ENCODE data around the gene ADAMTS10.
"Not testable (repeated sequence)": the region's sequence is repeated elsewhere in the genome, so short reads cannot be mapped to it uniquely, and the experiment has no call there.

ADAMTS10 gene

GRCh38 chr19:8629184-8629583 is 18.7 kb upstream of the ADAMTS10 start:
- in situ Hi-C loops (cut with HindIII; ENCODE audit: low sequenced_read_pairs) = no loop called here

DNA sequence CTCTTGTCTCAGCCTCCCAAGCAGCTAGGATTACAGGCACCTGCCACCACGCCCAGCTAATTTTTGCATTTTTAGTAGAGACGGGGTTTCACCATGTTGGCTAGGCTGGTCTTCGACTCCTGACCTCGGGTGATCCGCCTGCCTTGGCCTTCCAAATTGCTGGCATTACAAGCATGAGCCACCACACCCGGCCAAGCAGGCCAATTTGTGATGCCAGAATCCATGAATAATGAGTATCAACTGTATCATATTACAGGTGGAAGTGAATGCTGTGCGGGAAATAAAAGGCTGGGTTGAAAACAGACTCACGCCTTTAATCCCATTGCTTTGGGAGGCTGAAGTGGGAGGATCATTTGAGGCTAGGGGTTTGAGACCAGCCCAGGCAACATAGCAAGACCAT is 16.3 kb upstream of the ADAMTS10 start:
- in situ Hi-C loops (cut with HindIII; ENCODE audit: low sequenced_read_pairs) = no loop called here

DNA sequence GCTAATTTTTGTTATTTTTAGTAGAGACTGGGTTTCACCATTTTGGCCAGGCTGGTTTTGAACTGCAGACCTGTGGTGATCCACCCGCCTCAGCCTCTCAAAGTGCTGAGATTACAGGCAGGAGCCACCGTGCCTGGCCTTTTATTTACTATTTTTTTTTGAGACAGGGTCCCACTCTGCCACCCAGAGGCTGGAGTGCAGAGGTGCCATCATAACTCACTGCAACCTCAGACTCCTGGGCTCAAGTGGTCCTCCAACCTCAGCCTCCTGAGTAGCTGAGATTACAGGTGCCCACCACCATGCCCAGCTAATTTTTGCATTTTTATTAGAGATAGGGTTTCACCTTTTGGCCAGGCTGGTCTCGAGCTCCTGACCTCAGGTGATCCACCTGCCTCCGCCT is 12.4 kb upstream of the ADAMTS10 start:
- in situ Hi-C loops (cut with HindIII; ENCODE audit: low sequenced_read_pairs) = not testable (repeated sequence)

- in situ Hi-C loops (cut with HindIII; ENCODE audit: low sequenced_read_pairs) = no loop called here
Observed at GRCh38 chr19:8618751-8619150, 8.2 kb upstream of the ADAMTS10 start.

- in situ Hi-C loops (cut with HindIII; ENCODE audit: low sequenced_read_pairs) = no loop called here
Observed at GRCh38 chr19:8617984-8618383, 7.5 kb upstream of the ADAMTS10 start.

GRCh38 chr19:8617325-8617724 is 6.8 kb upstream of the ADAMTS10 start:
- in situ Hi-C loops (cut with HindIII; ENCODE audit: low sequenced_read_pairs) = not testable (repeated sequence)

GRCh38 chr19:8616861-8617260 is 6.3 kb upstream of the ADAMTS10 start:
- in situ Hi-C loops (cut with HindIII; ENCODE audit: low sequenced_read_pairs) = no loop called here

- in situ Hi-C loops (cut with HindIII; ENCODE audit: low sequenced_read_pairs) = no loop called here
Observed at GRCh38 chr19:8615813-8616596, 5.5 kb upstream of the ADAMTS10 start.

- in situ Hi-C loops (cut with HindIII; ENCODE audit: low sequenced_read_pairs) = no loop called here
Observed at GRCh38 chr19:8615024-8615423, 4.5 kb upstream of the ADAMTS10 start.

GRCh38 chr19:8614455-8614854 is 3.9 kb upstream of the ADAMTS10 start:
- in situ Hi-C loops (cut with HindIII; ENCODE audit: low sequenced_read_pairs) = no loop called here

GRCh38 chr19:8612807-8613171 is 2.3 kb upstream of the ADAMTS10 start:
- in situ Hi-C loops (cut with HindIII; ENCODE audit: low sequenced_read_pairs) = no loop called here

GRCh38 chr19:8611877-8612806 is 1.6 kb upstream of the ADAMTS10 start:
- in situ Hi-C loops (cut with HindIII; ENCODE audit: low sequenced_read_pairs) = no loop called here

DNA sequence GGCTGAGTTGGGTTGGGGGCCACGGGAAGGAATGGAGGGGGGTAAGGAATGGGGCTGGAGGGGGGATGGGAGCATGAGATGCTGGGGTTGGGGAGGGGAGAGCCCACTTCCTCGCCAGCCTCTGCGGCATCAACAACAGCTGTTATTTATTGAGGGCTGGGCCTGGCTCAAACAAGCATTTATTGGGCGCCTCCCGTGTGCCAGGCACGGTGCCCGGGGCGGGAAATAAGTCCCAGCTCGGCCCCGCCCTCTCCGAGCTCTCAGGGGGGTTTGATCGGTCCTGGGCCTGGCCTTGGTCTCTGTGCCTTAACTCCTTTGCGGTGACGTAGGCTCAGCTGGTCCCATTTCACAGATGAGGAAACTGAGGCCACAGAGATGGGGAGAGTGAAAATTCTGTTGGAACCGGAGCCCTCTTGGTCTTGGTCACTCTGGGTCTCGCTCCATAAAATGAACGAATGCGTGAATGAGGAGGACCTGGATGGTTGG is 919 bp upstream of the ADAMTS10 start:
- in situ Hi-C loops (cut with HindIII; ENCODE audit: low sequenced_read_pairs) = no loop called here

DNA sequence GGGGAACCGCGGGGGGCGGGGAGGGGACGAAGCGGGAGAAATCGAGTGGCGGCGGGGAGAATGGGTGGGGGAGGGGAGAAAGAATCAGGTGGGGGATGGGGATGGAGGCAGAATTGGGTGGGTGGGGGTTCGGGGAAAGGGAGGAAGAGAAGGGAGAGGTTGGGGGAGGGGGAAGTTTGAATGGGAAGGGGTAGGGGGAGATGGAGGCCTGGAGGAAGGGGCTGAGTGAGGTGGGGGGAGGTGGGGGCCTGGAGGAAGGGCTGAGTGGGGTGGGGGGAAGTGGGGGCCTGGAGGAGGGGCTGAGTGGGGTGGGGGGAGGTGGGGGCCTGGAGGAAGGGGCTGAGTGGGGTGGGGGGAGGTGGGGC is 403 bp upstream of the ADAMTS10 start:
- in situ Hi-C loops (cut with HindIII; ENCODE audit: low sequenced_read_pairs) = no loop called here

GRCh38 chr19:8609279-8610040 is 1.1 kb downstream of the ADAMTS10 start:
- in situ Hi-C loops (cut with HindIII; ENCODE audit: low sequenced_read_pairs) = no loop called here

DNA sequence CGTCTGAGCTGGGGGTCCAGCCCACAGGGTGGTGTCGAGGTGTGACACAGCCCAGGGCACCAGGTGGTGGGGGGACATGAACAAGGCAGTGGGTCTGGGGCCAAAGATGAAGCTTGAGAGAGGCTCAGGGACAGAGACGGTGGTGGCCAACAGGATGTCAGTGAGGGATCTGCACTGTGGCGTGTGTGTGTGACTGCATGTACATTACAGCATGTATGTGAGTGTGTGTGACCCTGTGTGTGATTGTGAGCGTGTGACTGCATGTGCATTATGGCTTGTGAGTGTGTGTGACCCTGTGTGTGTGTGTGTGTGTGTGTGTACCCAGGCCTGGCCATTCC is 1.6 kb downstream of the ADAMTS10 start:
- in situ Hi-C loops (cut with HindIII; ENCODE audit: low sequenced_read_pairs) = no loop called here

- in situ Hi-C loops (cut with HindIII; ENCODE audit: low sequenced_read_pairs) = no loop called here
Observed at GRCh38 chr19:8607386-8607785, 3.1 kb downstream of the ADAMTS10 start.

DNA sequence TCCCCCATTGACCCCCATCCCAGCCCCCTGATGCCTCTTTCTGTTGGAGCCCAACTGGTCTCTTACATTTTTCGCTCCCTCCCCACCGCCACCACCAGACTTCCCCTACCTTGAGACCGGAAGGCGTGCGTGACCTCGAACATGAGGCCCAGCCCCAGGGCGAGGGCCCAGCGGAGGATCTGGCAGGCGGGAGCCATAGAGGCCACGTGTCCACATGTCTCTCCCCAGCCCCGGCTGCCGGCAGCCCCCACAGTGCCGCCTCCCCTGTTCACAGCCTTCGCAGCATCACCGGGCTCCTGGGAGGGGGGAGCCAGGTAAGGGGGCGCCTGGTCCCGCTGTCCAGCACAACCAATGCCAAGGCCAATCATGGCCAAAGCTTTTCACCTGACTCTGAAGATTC is 5.0 kb downstream of the ADAMTS10 start:
- in situ Hi-C loops (cut with HindIII; ENCODE audit: low sequenced_read_pairs) = no loop called here

DNA sequence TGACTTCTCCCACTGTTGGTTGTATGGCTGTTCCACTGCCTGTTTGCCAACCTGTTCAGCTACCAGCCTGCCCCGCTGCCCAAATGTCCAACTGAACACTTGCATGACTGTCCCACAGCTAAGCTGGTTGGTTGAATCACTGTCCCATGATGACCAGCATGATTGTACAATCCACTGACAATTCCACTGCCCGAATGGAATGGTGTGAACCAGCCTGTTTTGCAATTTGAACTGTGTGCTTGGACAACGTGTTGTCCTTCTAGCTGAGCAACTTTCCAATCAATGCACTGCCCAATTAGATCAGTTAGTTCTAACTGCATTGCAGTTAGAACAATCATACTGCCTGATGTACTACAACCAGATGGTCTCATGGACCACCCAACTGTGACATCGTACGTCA is 8.7 kb downstream of the ADAMTS10 start:
- in situ Hi-C loops (cut with HindIII; ENCODE audit: low sequenced_read_pairs) = no loop called here

DNA sequence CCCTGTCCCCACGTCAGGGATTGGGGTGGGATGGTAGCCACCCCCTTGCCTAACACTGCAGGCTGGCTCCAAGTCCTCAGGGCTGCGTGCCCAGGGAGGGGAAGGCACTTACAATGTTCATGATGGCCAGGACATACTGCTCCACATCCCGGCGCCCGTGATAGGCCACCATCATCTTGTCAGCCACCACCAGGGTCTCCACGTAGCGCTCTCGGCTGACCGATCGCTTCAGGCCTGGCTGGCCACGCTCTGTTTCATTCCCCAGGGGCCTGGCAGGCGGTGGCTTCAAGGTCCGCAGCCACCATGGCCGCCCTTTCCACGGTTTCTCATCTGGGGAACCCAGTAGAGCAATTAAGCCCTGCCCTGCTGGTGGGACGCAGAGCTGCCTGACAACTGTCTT is 9.7 kb downstream of the ADAMTS10 start:
- in situ Hi-C loops (cut with HindIII; ENCODE audit: low sequenced_read_pairs) = no loop called here

DNA sequence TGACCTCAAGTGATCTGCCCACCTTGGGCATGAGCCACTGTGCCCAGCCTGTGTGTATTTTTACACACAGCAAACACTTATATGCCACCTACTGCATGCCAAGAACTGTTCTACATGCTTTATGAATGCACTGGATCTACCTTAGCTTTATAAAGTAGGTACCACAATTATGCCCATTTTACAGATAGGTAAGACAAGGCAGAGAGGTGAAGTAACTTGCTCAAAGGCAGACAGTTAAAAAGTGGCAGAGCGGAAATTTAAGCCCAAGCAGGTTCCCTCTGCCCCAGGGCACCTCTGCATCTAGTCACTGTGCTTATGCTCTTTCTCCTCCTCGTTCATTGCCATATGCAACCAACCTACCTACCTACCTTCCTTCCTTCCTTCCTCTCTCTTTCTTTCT is 10.5 kb downstream of the ADAMTS10 start:
- in situ Hi-C loops (cut with HindIII; ENCODE audit: low sequenced_read_pairs) = no loop called here

All from DLD1 (cell line).